Measurements from ENCODE around the gene RYR2. TPM values are rescaled to one million over a fixed set of nuclear protein-coding genes. Genes with fewer than 3 reads are reported as not detected.
A peak's percentile ranks its signal among the peaks of the same experiment; 100 is the strongest.

Gene RYR2
- total RNA-seq, 1 experiment from 2014 or later, result 3.4 TPM

DNA sequence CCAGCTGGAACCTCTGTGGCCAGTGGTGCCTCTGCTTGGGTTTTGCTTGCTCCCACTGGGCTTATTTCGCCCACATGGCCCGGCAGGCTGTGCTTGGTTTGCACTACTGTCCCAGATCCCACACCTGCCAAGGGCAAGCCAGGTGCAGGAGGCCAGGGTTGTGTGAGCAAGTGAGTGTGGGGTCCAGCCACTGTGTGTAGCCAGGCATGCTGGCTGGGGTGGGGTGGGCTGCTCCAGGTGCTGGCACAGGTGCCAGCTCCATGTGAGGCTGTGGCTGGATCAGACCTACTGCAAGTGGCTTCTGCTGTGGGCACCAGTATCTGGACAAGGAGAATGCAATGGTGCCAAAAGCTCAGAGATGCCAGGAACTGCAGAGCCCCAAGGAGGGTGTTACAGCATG, 28.5 kb downstream of the RYR2 start:
- Histone ChIP-seq H3K4me1 (ENCODE audit: insufficient read depth, low read length) (peaks cover 4% of the 10 kb centered on the region; the same call in 1 of the 2 replicates), H3K27ac (ENCODE audit: insufficient read length, low read depth, low read length) (no peak overlapping the region), H3K23me2 (ENCODE audit: insufficient read length, low read depth, low read length, poor library complexity, severe bottlenecking) (no peaks in the 10 kb centered on the region), H3K79me1 (ENCODE audit: insufficient read depth, low read depth, low read length, poor library complexity, severe bottlenecking) (no peaks in the 10 kb centered on the region), H3K56ac (ENCODE audit: insufficient read length, low read depth, low read length) (no peak overlapping the region), H3K9me3 (ENCODE audit: control insufficient read depth, low read depth, low read length) (no peaks in the 10 kb centered on the region), H4K5ac (ENCODE audit: insufficient read length, low read depth, low read length) (no peak overlapping the region), H2BK12ac (ENCODE audit: insufficient read length, low read depth, low read length) (no peak overlapping the region), H2BK5ac (ENCODE audit: insufficient read length, low read length) (no peak overlapping the region), H3K27me3 (ENCODE audit: insufficient read depth, low read length) (no peaks in the 10 kb centered on the region), H2BK120ac (ENCODE audit: low read depth, low read length, poor library complexity, severe bottlenecking) (no peak overlapping the region), H3K9ac (ENCODE audit: extremely low read depth, insufficient read length, low read length) (no peak overlapping the region), H3K79me2 (ENCODE audit: insufficient read depth, low read length) (peaks cover 3% of the 10 kb centered on the region; the same call in 1 of the 2 replicates), H3K23ac (ENCODE audit: insufficient read length, low read depth, low read length) (no peak overlapping the region), H4K20me1 (ENCODE audit: control insufficient read depth, insufficient read depth, insufficient read length) (no peaks in the 10 kb centered on the region), H3T11ph (ENCODE audit: low read length) (no peak overlapping the region), H2BK20ac (ENCODE audit: low read depth, low read length, poor library complexity, severe bottlenecking) (no peak overlapping the region), H4K8ac (replicated peaks; ENCODE audit: insufficient read length, low read depth, low read length) (peak overlapping the region; percentile 13), H4K91ac (ENCODE audit: insufficient read length, low read depth, low read length) (no peak overlapping the region), H2AFZ (ENCODE audit: low read length) (no peak overlapping the region), H3K14ac (ENCODE audit: insufficient read depth, low read length) (no peak overlapping the region; the same call in 1 of the 2 replicates), H2AK5ac (ENCODE audit: insufficient read length, low read length) (no peak overlapping the region), H3K4ac (ENCODE audit: low read depth, low read length) (no peak overlapping the region), H3K18ac (ENCODE audit: insufficient read length, low read depth, low read length) (no peak overlapping the region), H3K4me2 (ENCODE audit: insufficient read depth, insufficient read length, low read length) (no peak overlapping the region), H2BK15ac (ENCODE audit: low read depth, low read length) (0 out of 2 replicates have a peak overlapping the region, but pooled peaks have one; percentile 37)
- no peak overlapping the region for H3K4me3 Mint-ChIP-seq
- peaks cover 0 to 19% (median 0%) of the 10 kb centered on the region in 3 experiments; a peak in 5 of 7 replicates for H3K36me3 Mint-ChIP-seq (ENCODE audit: insufficient read depth in 1 of 3, low read depth in 3 of 3)
- peaks cover 6 to 8% of the 10 kb centered on the region in 2 experiments for H3K9me3 Mint-ChIP-seq
- TF ChIP-seq, protein P1, sequence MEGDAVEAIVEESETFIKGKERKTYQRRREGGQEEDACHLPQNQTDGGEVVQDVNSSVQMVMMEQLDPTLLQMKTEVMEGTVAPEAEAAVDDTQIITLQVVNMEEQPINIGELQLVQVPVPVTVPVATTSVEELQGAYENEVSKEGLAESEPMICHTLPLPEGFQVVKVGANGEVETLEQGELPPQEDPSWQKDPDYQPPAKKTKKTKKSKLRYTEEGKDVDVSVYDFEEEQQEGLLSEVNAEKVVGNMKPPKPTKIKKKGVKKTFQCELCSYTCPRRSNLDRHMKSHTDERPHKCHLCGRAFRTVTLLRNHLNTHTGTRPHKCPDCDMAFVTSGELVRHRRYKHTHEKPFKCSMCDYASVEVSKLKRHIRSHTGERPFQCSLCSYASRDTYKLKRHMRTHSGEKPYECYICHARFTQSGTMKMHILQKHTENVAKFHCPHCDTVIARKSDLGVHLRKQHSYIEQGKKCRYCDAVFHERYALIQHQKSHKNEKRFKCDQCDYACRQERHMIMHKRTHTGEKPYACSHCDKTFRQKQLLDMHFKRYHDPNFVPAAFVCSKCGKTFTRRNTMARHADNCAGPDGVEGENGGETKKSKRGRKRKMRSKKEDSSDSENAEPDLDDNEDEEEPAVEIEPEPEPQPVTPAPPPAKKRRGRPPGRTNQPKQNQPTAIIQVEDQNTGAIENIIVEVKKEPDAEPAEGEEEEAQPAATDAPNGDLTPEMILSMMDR (conservative IDR thresholded peaks at IDR 0.05), result no peak
- H3K4me1 Mint-ChIP-seq, result peaks cover 19% of the 10 kb centered on the region in 2 experiments
- H3K27me3 Mint-ChIP-seq (ENCODE audit: low read depth), result no peaks in the 10 kb centered on the region; the same call in 1 of the 2 replicates
- DNase-seq, result no peak
- no CpG with 5 or more reads among the region's 2 CpGs for WGBS (ENCODE audit: extremely low coverage, insufficient read length, low lambda C conversion rate)
- H3K27ac Mint-ChIP-seq, result no peak overlapping the region; a peak in 1 of 7 replicates
